ENCODE results near the gene PTGIS. TPM values are rescaled to one million over a fixed set of nuclear protein-coding genes. Genes with fewer than 3 reads are reported as not detected.
"Not testable (repeated sequence)": the region's sequence is repeated elsewhere in the genome, so short reads cannot be mapped to it uniquely, and the experiment has no call there.

Gene PTGIS
- total RNA-seq, 5 donors from 2014 or later (not counting 1 experiment from before 2014, with no cell fraction given) = 0.22 to 0.46 (median 0.23) TPM; not detected in 2

- 82% methylated on average over 3 of the region's 11 CpGs for WGBS (ENCODE audit: insufficient coverage)
- Histone ChIP-seq H3K27me3 (replicated peaks in 1 of 2; ENCODE audit: control insufficient read depth in 2 of 2, extremely low read depth in 1 of 2, insufficient read depth in 2 of 2, low read length in 1 of 2) (peaks cover 11 to 63% of the 10 kb centered on the region in 2 experiments), H3K36me3 (ENCODE audit: control insufficient read depth in 2 of 2, extremely low read depth in 1 of 2, insufficient read depth in 1 of 2, low read length in 1 of 2) (no peaks in the 10 kb centered on the region), H3K27ac (ENCODE audit: low read length) (no peak overlapping the region), H3K4me1 (ENCODE audit: control insufficient read depth in 1 of 2, extremely low read depth in 1 of 2, insufficient read depth in 2 of 2, low read length in 2 of 2) (peaks cover 0 to 10% of the 10 kb centered on the region in 2 experiments), H3K9me3 (no peaks in the 10 kb centered on the region), H3K4me3 (ENCODE audit: control insufficient read depth in 1 of 2, extremely low read depth in 1 of 2, low read length in 1 of 2) (no peak overlapping the region)
- no peak overlapping the region for H3K4me3 Mint-ChIP-seq
- no peaks in the 10 kb centered on the region for H3K36me3 Mint-ChIP-seq
- POLR2A ChIA-PET = no interaction called here
- CTCF ChIA-PET = no interaction called here
- peaks cover 3 to 11% (median 5%) of the 10 kb centered on the region in 3 donors for H3K4me1 Mint-ChIP-seq
- DNase-seq (no peak), ATAC-seq (replicated peaks in 1 of 4) (no peak)
- H3K9me3 Mint-ChIP-seq = no peaks in the 10 kb centered on the region
- H3K27ac Mint-ChIP-seq = no peak overlapping the region
- peaks cover 50 to 61% of the 10 kb centered on the region in 2 donors for H3K27me3 Mint-ChIP-seq
Measured at GRCh38 chr20:49566401-49567364, 1.3 kb downstream of the PTGIS start.

DNA sequence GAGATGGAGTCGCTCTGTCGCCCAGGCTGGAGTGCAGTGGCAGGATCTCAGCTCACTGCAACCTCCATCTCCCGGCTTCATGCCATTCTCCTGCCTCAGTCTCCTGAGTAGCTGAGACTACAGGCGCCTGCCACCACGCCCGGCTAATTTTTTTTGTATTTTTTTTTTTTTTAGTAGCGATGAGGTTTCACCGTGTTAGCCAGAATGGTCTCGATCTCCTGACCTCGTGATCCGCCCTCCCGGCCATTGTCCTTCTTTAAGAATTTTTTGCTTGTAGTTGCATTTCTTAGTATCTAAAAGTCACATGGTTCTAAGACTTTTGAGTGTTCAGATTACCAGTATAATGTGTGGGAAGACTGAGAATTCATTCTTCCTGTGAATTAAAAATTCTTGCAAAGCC is 2.9 kb downstream of the PTGIS start:
- H3K4me1 ChIP-seq (ENCODE audit: control insufficient read depth in 1 of 2, extremely low read depth in 1 of 2, insufficient read depth in 2 of 2, low read length in 2 of 2) = peaks cover 0 to 10% of the 10 kb centered on the region in 2 experiments
- DNase-seq; H3K9me3 ChIP-seq; H3K9me3 Mint-ChIP-seq; ATAC-seq (replicated peaks in 1 of 4); H3K36me3 Mint-ChIP-seq; H3K4me3 ChIP-seq (ENCODE audit: control insufficient read depth in 1 of 2, extremely low read depth in 1 of 2, low read length in 1 of 2); H3K27ac ChIP-seq (ENCODE audit: low read length); H3K4me3 Mint-ChIP-seq; H3K36me3 ChIP-seq (ENCODE audit: control insufficient read depth in 2 of 2, extremely low read depth in 1 of 2, insufficient read depth in 1 of 2, low read length in 1 of 2); H3K27ac Mint-ChIP-seq: not testable (repeated sequence)
- ChIA-PET POLR2A (interaction anchor here in 1 of 2 donors (1.0 kb wide), 1 partner anchor 50 kb away, joined by 3 read pairs; no protein-coding TSS in a partner anchor), CTCF (interaction anchor here in 1 of 2 donors (0.6 kb wide), 1 partner anchor 49 kb away, joined by 6 read pairs; no protein-coding TSS in a partner anchor)
- H3K4me1 Mint-ChIP-seq = peaks cover 3 to 11% (median 5%) of the 10 kb centered on the region in 3 donors
- no CpG with 5 or more reads among the region's 12 CpGs for WGBS (ENCODE audit: insufficient coverage)
- peaks cover 11 to 70% of the 10 kb centered on the region in 2 experiments for H3K27me3 ChIP-seq (replicated peaks in 1 of 2; ENCODE audit: control insufficient read depth in 2 of 2, extremely low read depth in 1 of 2, insufficient read depth in 2 of 2, low read length in 1 of 2)
- peaks cover 45 to 58% of the 10 kb centered on the region in 2 donors for H3K27me3 Mint-ChIP-seq

- no peaks in the 10 kb centered on the region for H3K36me3 ChIP-seq (ENCODE audit: control insufficient read depth in 2 of 2, extremely low read depth in 1 of 2, insufficient read depth in 1 of 2, low read length in 1 of 2)
- Mint-ChIP-seq H3K27ac (no peak overlapping the region), H3K4me1 (peaks cover under 1 to 3% (median 1%) of the 10 kb centered on the region in 3 donors), H3K27me3 (peaks cover 37 to 49% of the 10 kb centered on the region in 2 donors), H3K36me3 (no peaks in the 10 kb centered on the region), H3K4me3 (no peak overlapping the region), H3K9me3 (no peaks in the 10 kb centered on the region)
- CTCF ChIA-PET = no interaction called here
- ATAC-seq (replicated peaks in 1 of 4) = no peak
- peaks cover 0 to 5% of the 10 kb centered on the region in 2 experiments for H3K4me1 ChIP-seq (ENCODE audit: control insufficient read depth in 1 of 2, extremely low read depth in 1 of 2, insufficient read depth in 2 of 2, low read length in 2 of 2)
- POLR2A ChIA-PET = no interaction called here
- peaks cover 11 to 55% of the 10 kb centered on the region in 2 experiments for H3K27me3 ChIP-seq (replicated peaks in 1 of 2; ENCODE audit: control insufficient read depth in 2 of 2, extremely low read depth in 1 of 2, insufficient read depth in 2 of 2, low read length in 1 of 2)
- no peak overlapping the region for H3K27ac ChIP-seq (ENCODE audit: low read length)
- H3K4me3 ChIP-seq (ENCODE audit: control insufficient read depth in 1 of 2, extremely low read depth in 1 of 2, low read length in 1 of 2) = no peak overlapping the region
- no peak for DNase-seq
- H3K9me3 ChIP-seq = no peaks in the 10 kb centered on the region
- WGBS (ENCODE audit: insufficient coverage) = 63% methylated on average over 3 of the region's 6 CpGs
Measured at GRCh38 chr20:49563015-49563980, 4.6 kb downstream of the PTGIS start.

- H3K27ac ChIP-seq (ENCODE audit: low read length) = no peak overlapping the region
- ChIA-PET CTCF (no interaction called here), POLR2A (no interaction called here)
- ATAC-seq (replicated peaks in 1 of 4) (no peak), DNase-seq (no peak)
- no peaks in the 10 kb centered on the region for H3K9me3 ChIP-seq
- Mint-ChIP-seq H3K9me3 (no peaks in the 10 kb centered on the region), H3K36me3 (no peaks in the 10 kb centered on the region), H3K27ac (no peak overlapping the region), H3K4me1 (peaks cover 0 to 2% (median 0%) of the 10 kb centered on the region in 3 donors), H3K27me3 (peaks cover 44 to 53% of the 10 kb centered on the region in 2 donors), H3K4me3 (no peak overlapping the region)
- no peaks in the 10 kb centered on the region for H3K36me3 ChIP-seq (ENCODE audit: control insufficient read depth in 2 of 2, extremely low read depth in 1 of 2, insufficient read depth in 1 of 2, low read length in 1 of 2)
- 78% methylated on average over 19 of the region's 21 CpGs for WGBS (ENCODE audit: insufficient coverage)
- no peak overlapping the region for H3K4me3 ChIP-seq (ENCODE audit: control insufficient read depth in 1 of 2, extremely low read depth in 1 of 2, low read length in 1 of 2)
- H3K27me3 ChIP-seq (replicated peaks in 1 of 2; ENCODE audit: control insufficient read depth in 2 of 2, extremely low read depth in 1 of 2, insufficient read depth in 2 of 2, low read length in 1 of 2) = peaks cover 11 to 50% of the 10 kb centered on the region in 2 experiments
- peaks cover 0 to under 1% of the 10 kb centered on the region in 2 experiments for H3K4me1 ChIP-seq (ENCODE audit: control insufficient read depth in 1 of 2, extremely low read depth in 1 of 2, insufficient read depth in 2 of 2, low read length in 2 of 2)
Measured at GRCh38 chr20:49562311-49563014, 5.5 kb downstream of the PTGIS start.

GRCh38 chr20:49561806-49562205 is 6.1 kb downstream of the PTGIS start:
- H3K36me3 Mint-ChIP-seq = no peaks in the 10 kb centered on the region
- H3K4me1 Mint-ChIP-seq = no peaks in the 10 kb centered on the region
- no peak overlapping the region for H3K27ac Mint-ChIP-seq
- ChIA-PET CTCF (no interaction called here), POLR2A (no interaction called here)
- WGBS (ENCODE audit: insufficient coverage) = no CpG with 5 or more reads among the region's 2 CpGs
- no peaks in the 10 kb centered on the region for H3K4me1 ChIP-seq (ENCODE audit: control insufficient read depth in 1 of 2, extremely low read depth in 1 of 2, insufficient read depth in 2 of 2, low read length in 2 of 2)
- H3K4me3 Mint-ChIP-seq = no peak overlapping the region
- DNase-seq (no peak), ATAC-seq (replicated peaks in 1 of 4) (no peak)
- peaks cover 47 to 54% of the 10 kb centered on the region in 2 donors for H3K27me3 Mint-ChIP-seq
- H3K4me3 ChIP-seq (ENCODE audit: control insufficient read depth in 1 of 2, extremely low read depth in 1 of 2, low read length in 1 of 2) = no peak overlapping the region
- H3K27me3 ChIP-seq (replicated peaks in 1 of 2; ENCODE audit: control insufficient read depth in 2 of 2, extremely low read depth in 1 of 2, insufficient read depth in 2 of 2, low read length in 1 of 2) = peaks cover 8 to 43% of the 10 kb centered on the region in 2 experiments
- no peak overlapping the region for H3K27ac ChIP-seq (ENCODE audit: low read length)
- no peaks in the 10 kb centered on the region for H3K36me3 ChIP-seq (ENCODE audit: control insufficient read depth in 2 of 2, extremely low read depth in 1 of 2, insufficient read depth in 1 of 2, low read length in 1 of 2)
- H3K9me3 Mint-ChIP-seq = no peaks in the 10 kb centered on the region
- H3K9me3 ChIP-seq = no peaks in the 10 kb centered on the region

All from T-cell (primary cell).